HepG2 (cell line): ENCODE data around the gene SLC7A6OS. TPM values are rescaled to one million over a fixed set of nuclear protein-coding genes. Genes with fewer than 3 reads are reported as not detected.

Experiments
- BORCS8-MEF2B ChIP-seq: sonication (generic); formaldehyde crosslinking; IDR thresholded peaks from 2 replicates; pipeline ENCODE4 v1.8.0; 2022; ENCODE audit warnings: mild to moderate bottlenecking, missing genetic modification reagents
- MAFF ChIP-seq: IDR thresholded peaks from 2 replicates; pipeline ENCODE4 v1.6.1; 2011; ENCODE audit warnings: low read depth, low read length, improper control_type of control experiment
- MXI1 ChIP-seq: IDR thresholded peaks from 3 replicates; pipeline ENCODE4 v1.6.1; 2012; ENCODE audit warnings: low read depth, low read length, inconsistent platforms, borderline replicate concordance
- PBX3 ChIP-seq: sonication (generic); formaldehyde crosslinking; IDR thresholded peaks from 2 replicates; pipeline ENCODE4 v1.8.1; 2023; ENCODE audit warnings: missing genetic modification reagents, inconsistent platforms, borderline replicate concordance
- PLRG1 ChIP-seq: fragments of 450-650 bp; conservative IDR thresholded peaks from 2 replicates; pipeline ENCODE4 v1.6.1; 2016
- POGK ChIP-seq: sonication (generic); formaldehyde crosslinking; conservative IDR thresholded peaks from 2 replicates; pipeline ENCODE4 v1.8.0; 2022; ENCODE audit warnings: mild to moderate bottlenecking, moderate library complexity, missing genetic modification reagents
- RFX3 ChIP-seq: IDR thresholded peaks from 2 replicates; pipeline ENCODE4 v1.6.1; 2016; ENCODE audit warnings: missing biosample characterization, missing genetic modification reagents
- RXRB ChIP-seq: IDR thresholded peaks from 2 replicates; pipeline ENCODE4 v1.6.1; 2016; ENCODE audit warnings: borderline replicate concordance, missing genetic modification reagents, missing compliant biosample characterization
- SAP130 ChIP-seq: IDR thresholded peaks from 2 replicates; pipeline ENCODE4 v1.6.1; 2016; ENCODE audit warnings: low read depth
- TCF12 ChIP-seq, 2 experiments: fragments of 450-650 bp in 1 of 2; sonication (generic) in 1 of 2; formaldehyde crosslinking in 1 of 2; IDR thresholded peaks; 2 replicates each; pipeline versions ENCODE4 v1.6.1 to v1.8.0; 2017 to 2022; ENCODE audit warnings: antibody characterized with exemption in 1 of 2, mild to moderate bottlenecking in 1 of 2, missing genetic modification reagents in 1 of 2, moderate library complexity in 1 of 2
- THRA ChIP-seq: sonication (generic); formaldehyde crosslinking; IDR thresholded peaks from 2 replicates; pipeline ENCODE4 v1.4.0; 2020; ENCODE audit warnings: missing genetic modification reagents, borderline replicate concordance
- ZFP37 ChIP-seq: sonication (generic); formaldehyde crosslinking; IDR thresholded peaks from 2 replicates; pipeline ENCODE4 v1.4.0; 2020; ENCODE audit warnings: missing genetic modification reagents, borderline replicate concordance
- ZNF460 ChIP-seq: sonication (generic); formaldehyde crosslinking; IDR thresholded peaks from 2 replicates; pipeline ENCODE4 v1.5.1; 2020; ENCODE audit warnings: missing genetic modification reagents, mild to moderate bottlenecking, borderline replicate concordance
- ZNF546 ChIP-seq: sonication (generic); formaldehyde crosslinking; conservative IDR thresholded peaks from 2 replicates; pipeline ENCODE4 v1.8.1; 2023; ENCODE audit warnings: mild to moderate bottlenecking, missing genetic modification reagents
- ZNF605 ChIP-seq: sonication (generic); formaldehyde crosslinking; IDR thresholded peaks from 2 replicates; pipeline ENCODE4 v1.8.0; 2022; ENCODE audit warnings: mild to moderate bottlenecking, missing genetic modification reagents
- ZNF770 ChIP-seq: sonication (generic); formaldehyde crosslinking; IDR thresholded peaks from 2 replicates; pipeline ENCODE4 v1.5.0; 2020; ENCODE audit warnings: mild to moderate bottlenecking, missing genetic modification reagents
- ZSCAN30 ChIP-seq: sonication (generic); formaldehyde crosslinking; IDR thresholded peaks from 2 replicates; pipeline ENCODE4 v1.5.0; 2020; ENCODE audit warnings: mild to moderate bottlenecking, missing genetic modification reagents
- polyA plus RNA-seq, 8 experiments: library from polyadenylated mRNA; depleted of rRNA in 3 of 8; stranded (reverse) in 7 of 8; unstranded in 1 of 8; fragments of >200 nt; fragmentation: Illumina TruSeq in 4 of 8; extraction: Trizol in 4 of 8; gene quantifications; 2 replicates each; pipeline versions ENCODE4 v1.2.1 to v1.2.3, GENCODE V29; 2011 to 2016; ENCODE audit warnings: low read depth in 4 of 8, missing spikeins in 1 of 8, mixed read lengths in 1 of 8; ENCODE audit not compliant: insufficient read depth in 1 of 8
- total RNA-seq, 5 experiments: library from RNA; depleted of rRNA; stranded (reverse); fragments of >200 nt; fragmentation: Illumina TruSeq; extraction: Trizol; gene quantifications; 2 replicates each; pipeline ENCODE4 v1.2.3, GENCODE V29; 2016; ENCODE audit warnings: low read depth in 1 of 5
- TF ChIP-seq, protein P1 (sequence below): IDR thresholded peaks from 2 replicates; pipeline ENCODE4 v1.6.1; 2012; ENCODE audit warnings: low read length, improper control_type of control experiment

The SLC7A6OS gene
- total and polyA plus RNA-seq, 2 of the 13 experiments (the other 11 are each of a cell fraction or from before 2014, with no cell fraction given): 11.2 to 21.5 TPM

GRCh38 chr16:68264128-68265077 lies 46.3 kb downstream of the SLC7A6OS start, which contains the start of gene SLC7A6 (continued):
- TF ChIP-seq RXRB (CRISPR knock-in tag) (peak; percentile 49; the same call in 1 of the 2 replicates), ZNF770 (CRISPR knock-in tag) (peak; percentile 44), ZFP37 (CRISPR knock-in tag) (no peak), THRA (CRISPR knock-in tag) (peak; percentile 45), ZNF546 (CRISPR knock-in tag) (peak; percentile 70; the same call in 1 of the 2 replicates), MAFF (no peak), PBX3 (CRISPR knock-in tag) (peak; percentile 70; the same call in 1 of the 2 replicates), TCF12 (IDR thresholded peaks at IDR 0.05) (no peak), TCF12 (CRISPR knock-in tag; IDR thresholded peaks at IDR 0.05) (peak; percentile 89; the same call in 1 of the 2 replicates), PLRG1 (no peak), ZNF605 (no peak), BORCS8-MEF2B (CRISPR knock-in tag) (peak; percentile 73), SAP130 (CRISPR knock-in tag) (peak; percentile 45; the same call in 1 of the 2 replicates), POGK (CRISPR knock-in tag) (peak; percentile 47; the same call in 1 of the 2 replicates), RFX3 (CRISPR knock-in tag) (no peak), MXI1 (peak; percentile 17; the same call in 1 of the 3 replicates), ZNF460 (CRISPR knock-in tag) (no peak), ZSCAN30 (CRISPR knock-in tag) (0 out of 2 replicates have a peak, but pooled peaks have one; percentile 66)
- TF ChIP-seq, protein P1, sequence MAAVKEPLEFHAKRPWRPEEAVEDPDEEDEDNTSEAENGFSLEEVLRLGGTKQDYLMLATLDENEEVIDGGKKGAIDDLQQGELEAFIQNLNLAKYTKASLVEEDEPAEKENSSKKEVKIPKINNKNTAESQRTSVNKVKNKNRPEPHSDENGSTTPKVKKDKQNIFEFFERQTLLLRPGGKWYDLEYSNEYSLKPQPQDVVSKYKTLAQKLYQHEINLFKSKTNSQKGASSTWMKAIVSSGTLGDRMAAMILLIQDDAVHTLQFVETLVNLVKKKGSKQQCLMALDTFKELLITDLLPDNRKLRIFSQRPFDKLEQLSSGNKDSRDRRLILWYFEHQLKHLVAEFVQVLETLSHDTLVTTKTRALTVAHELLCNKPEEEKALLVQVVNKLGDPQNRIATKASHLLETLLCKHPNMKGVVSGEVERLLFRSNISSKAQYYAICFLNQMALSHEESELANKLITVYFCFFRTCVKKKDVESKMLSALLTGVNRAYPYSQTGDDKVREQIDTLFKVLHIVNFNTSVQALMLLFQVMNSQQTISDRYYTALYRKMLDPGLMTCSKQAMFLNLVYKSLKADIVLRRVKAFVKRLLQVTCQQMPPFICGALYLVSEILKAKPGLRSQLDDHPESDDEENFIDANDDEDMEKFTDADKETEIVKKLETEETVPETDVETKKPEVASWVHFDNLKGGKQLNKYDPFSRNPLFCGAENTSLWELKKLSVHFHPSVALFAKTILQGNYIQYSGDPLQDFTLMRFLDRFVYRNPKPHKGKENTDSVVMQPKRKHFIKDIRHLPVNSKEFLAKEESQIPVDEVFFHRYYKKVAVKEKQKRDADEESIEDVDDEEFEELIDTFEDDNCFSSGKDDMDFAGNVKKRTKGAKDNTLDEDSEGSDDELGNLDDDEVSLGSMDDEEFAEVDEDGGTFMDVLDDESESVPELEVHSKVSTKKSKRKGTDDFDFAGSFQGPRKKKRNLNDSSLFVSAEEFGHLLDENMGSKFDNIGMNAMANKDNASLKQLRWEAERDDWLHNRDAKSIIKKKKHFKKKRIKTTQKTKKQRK: no peak
